ENCODE measurements around the gene MYO1F.
A peak's percentile ranks its signal among the peaks of the same experiment; 100 is the strongest.
"Not testable (repeated sequence)": the region's sequence is repeated elsewhere in the genome, so short reads cannot be mapped to it uniquely, and the experiment has no call there.

The MYO1F gene

GRCh38 chr19:8517551-8518442 lies 59.4 kb downstream of the MYO1F start:
- Histone ChIP-seq H3K4me3 (ENCODE audit: low read length in 2 of 2) (no peak overlapping the region), H3K27me3 (ENCODE audit: control insufficient read depth in 1 of 2, insufficient read depth in 2 of 2, low read length in 2 of 2) (no peaks in the 10 kb centered on the region), H3K9me3 (ENCODE audit: control insufficient read depth in 2 of 2, low read length in 2 of 2) (no peaks in the 10 kb centered on the region), H3K27ac (ENCODE audit: low read length) (no peak overlapping the region), H3K9ac (ENCODE audit: low read length in 2 of 2) (no peak overlapping the region), H3K4me1 (ENCODE audit: control insufficient read depth, insufficient read depth, low read length) (peaks cover 8% of the 10 kb centered on the region), H3K36me3 (ENCODE audit: control insufficient read depth in 2 of 2, insufficient read depth in 2 of 2, low read length in 2 of 2) (no peaks in the 10 kb centered on the region)

DNA sequence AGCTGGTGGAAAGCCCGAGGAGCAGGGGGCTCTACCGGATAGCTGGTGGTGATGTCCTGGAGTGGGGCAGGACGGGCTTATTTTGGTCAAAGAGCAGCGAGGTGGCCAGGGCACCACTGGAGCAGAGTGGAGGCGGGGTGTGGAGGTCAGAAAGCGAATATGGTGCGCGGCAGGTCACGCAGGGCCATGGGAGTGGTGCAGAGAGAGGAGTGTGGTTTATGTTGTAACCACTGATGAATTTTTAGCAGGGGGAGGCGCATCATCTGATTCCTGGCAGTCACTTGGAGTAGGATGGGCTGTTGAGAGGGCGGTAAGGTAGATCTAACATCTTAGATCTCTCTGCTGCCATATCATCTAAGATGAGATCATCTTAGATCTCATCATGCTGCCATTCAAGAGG lies 61.9 kb downstream of the MYO1F start:
- Histone ChIP-seq H3K9ac (ENCODE audit: low read length in 2 of 2) (no peak overlapping the region), H3K27ac (ENCODE audit: low read length) (no peak overlapping the region), H3K36me3 (ENCODE audit: control insufficient read depth in 2 of 2, insufficient read depth in 2 of 2, low read length in 2 of 2) (no peaks in the 10 kb centered on the region), H3K4me1 (ENCODE audit: control insufficient read depth, insufficient read depth, low read length) (peaks cover 15% of the 10 kb centered on the region), H3K4me3 (ENCODE audit: low read length in 2 of 2) (no peak overlapping the region), H3K9me3 (ENCODE audit: control insufficient read depth in 2 of 2, low read length in 2 of 2) (no peaks in the 10 kb centered on the region), H3K27me3 (ENCODE audit: control insufficient read depth in 1 of 2, insufficient read depth in 2 of 2, low read length in 2 of 2) (no peaks in the 10 kb centered on the region)

DNA sequence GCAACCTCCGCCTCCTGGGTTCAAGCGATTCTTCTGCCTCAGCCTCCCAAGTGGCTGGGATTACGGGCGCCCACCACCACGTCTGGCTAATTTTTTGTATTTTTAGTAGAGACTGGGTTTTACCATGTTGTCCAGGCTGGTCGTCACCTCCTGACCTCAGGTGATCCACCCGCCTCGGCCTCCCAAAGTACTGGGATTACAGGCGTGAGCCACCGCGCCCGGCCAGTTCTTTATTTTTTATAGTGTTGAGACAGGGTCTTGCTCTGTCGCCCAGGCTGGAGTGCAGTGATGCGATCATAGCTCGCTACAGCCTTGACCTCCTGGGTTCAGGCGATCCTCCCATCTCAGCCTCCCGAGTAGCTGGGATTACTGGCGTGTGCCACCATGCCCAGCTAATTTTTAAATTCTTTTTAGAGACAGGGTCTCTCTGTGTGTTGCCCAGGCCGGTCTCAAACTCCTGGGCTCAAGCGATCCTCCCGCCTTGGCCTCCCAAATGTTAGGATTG lies 62.7 kb downstream of the MYO1F start:
- Histone ChIP-seq H3K4me1 (ENCODE audit: control insufficient read depth, insufficient read depth, low read length) (peaks cover 15% of the 10 kb centered on the region), H3K4me3 (ENCODE audit: low read length in 2 of 2) (peak overlapping the region; percentile 75 to 84), H3K27ac (ENCODE audit: low read length) (peak overlapping the region; percentile 91), H3K9ac (ENCODE audit: low read length in 2 of 2) (peak overlapping the region; percentile 83 to 92)
- not testable (repeated sequence) for H3K27me3 ChIP-seq (ENCODE audit: control insufficient read depth in 1 of 2, insufficient read depth in 2 of 2, low read length in 2 of 2); H3K9me3 ChIP-seq (ENCODE audit: control insufficient read depth in 2 of 2, low read length in 2 of 2); H3K36me3 ChIP-seq (ENCODE audit: control insufficient read depth in 2 of 2, insufficient read depth in 2 of 2, low read length in 2 of 2)

GRCh38 chr19:8513687-8514504 lies 63.3 kb downstream of the MYO1F start, which contains the start of gene ZNF414:
Gene ZNF414, minus strand, starts transcription at chr19:8514167. Its CDS starts 121 bp downstream, at chr19:8514046.
- no peaks in the 10 kb centered on the region for H3K27me3 ChIP-seq (ENCODE audit: control insufficient read depth in 1 of 2, insufficient read depth in 2 of 2, low read length in 2 of 2)
- H3K4me3 ChIP-seq (ENCODE audit: low read length in 2 of 2) = peak within 1 kb of the TSS; percentile 75 to 84
- peak within 1 kb of the TSS; percentile 83 to 92 for H3K9ac ChIP-seq (ENCODE audit: low read length in 2 of 2)
- no peaks in the 10 kb centered on the region for H3K9me3 ChIP-seq (ENCODE audit: control insufficient read depth in 2 of 2, low read length in 2 of 2)
- H3K27ac ChIP-seq (ENCODE audit: low read length) = peak within 1 kb of the TSS; percentile 91
- peaks cover 15% of the 10 kb centered on the region for H3K4me1 ChIP-seq (ENCODE audit: control insufficient read depth, insufficient read depth, low read length)
- no peaks in the 10 kb centered on the region for H3K36me3 ChIP-seq (ENCODE audit: control insufficient read depth in 2 of 2, insufficient read depth in 2 of 2, low read length in 2 of 2)

DNA sequence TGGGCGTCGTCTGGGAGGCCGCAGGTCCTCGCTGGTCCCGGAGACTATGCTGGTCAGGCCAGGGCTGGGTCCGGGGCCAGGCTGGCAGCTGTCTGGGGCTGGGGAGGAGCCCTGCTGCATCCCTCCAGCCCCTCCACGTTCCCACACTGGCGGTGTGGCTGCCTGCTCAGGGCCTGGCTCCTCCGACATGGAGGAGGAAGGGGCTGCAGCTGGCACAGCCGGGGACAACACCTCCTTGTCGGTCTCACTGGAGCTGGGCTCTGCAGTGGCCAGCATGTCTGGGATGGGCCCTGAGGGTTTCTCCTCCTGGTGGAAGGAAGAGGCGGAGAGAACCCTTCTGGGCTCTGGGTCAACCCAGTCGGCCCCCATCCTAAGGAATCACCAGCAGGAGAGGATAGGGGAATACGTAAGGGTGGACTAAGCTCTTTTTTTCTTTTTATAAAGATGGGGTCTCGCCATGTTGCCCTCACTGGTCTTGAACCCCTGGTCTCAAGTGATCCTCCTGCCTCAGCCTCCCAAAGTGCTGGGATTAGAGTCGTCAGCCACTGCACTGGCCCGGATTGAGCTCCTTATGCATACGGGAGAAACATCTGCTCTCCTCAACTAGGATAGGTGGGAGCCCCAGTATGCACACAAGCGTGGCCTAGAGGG lies 64.1 kb downstream of the MYO1F start:
- Histone ChIP-seq H3K9ac (ENCODE audit: low read length in 2 of 2) (peak overlapping the region; percentile 83 to 92), H3K27ac (ENCODE audit: low read length) (peak overlapping the region; percentile 91), H3K27me3 (ENCODE audit: control insufficient read depth in 1 of 2, insufficient read depth in 2 of 2, low read length in 2 of 2) (no peaks in the 10 kb centered on the region), H3K4me3 (ENCODE audit: low read length in 2 of 2) (peak overlapping the region; percentile 75 to 84), H3K9me3 (ENCODE audit: control insufficient read depth in 2 of 2, low read length in 2 of 2) (no peaks in the 10 kb centered on the region), H3K4me1 (ENCODE audit: control insufficient read depth, insufficient read depth, low read length) (peaks cover 15% of the 10 kb centered on the region), H3K36me3 (ENCODE audit: control insufficient read depth in 2 of 2, insufficient read depth in 2 of 2, low read length in 2 of 2) (no peaks in the 10 kb centered on the region)

DNA sequence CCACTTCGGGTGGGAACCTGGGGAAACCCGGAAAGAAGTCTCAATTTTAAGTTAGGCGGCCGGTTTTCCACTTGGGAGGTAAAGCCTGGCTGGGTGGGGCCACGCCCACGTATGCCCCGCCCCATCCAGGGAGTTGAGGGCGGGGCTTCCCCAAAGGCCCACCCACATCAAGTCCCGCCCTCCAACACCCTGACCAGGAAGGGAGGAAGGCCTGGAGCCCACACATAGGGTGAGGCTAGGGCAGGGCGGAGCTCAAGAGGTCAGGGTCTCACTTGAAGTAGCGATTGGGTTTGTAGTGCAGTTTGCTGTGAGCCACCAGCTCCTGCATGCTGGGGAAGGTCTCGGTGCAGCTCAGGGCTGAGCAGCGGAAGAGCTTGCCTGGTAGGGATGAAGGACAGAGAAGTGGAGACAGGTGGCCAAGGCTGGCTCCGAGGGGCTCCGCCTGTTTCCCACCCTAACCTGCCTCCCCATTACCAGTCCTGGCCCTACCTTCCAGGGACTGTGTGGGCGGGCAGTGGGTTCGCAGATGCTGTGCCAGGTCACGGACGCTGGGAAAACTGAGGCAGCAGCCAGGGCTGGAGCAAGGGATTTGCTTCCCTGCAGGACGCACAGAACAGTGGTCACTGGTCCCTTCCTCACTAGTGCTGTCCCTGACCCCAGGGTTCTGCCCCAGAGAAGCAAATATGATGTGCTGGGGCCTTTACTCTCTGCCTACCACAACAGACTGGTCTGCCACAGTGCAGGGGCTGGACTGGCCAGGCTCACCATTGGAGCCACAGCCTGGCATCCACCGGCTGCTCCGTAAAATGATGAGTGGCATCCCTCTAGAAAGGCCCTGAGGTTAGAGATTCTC lies 64.9 kb downstream of the MYO1F start:
- Histone ChIP-seq H3K27ac (ENCODE audit: low read length) (no peak overlapping the region), H3K36me3 (ENCODE audit: control insufficient read depth in 2 of 2, insufficient read depth in 2 of 2, low read length in 2 of 2) (no peaks in the 10 kb centered on the region), H3K9me3 (ENCODE audit: control insufficient read depth in 2 of 2, low read length in 2 of 2) (no peaks in the 10 kb centered on the region), H3K4me1 (ENCODE audit: control insufficient read depth, insufficient read depth, low read length) (peaks cover 15% of the 10 kb centered on the region), H3K9ac (ENCODE audit: low read length in 2 of 2) (no peak overlapping the region), H3K4me3 (ENCODE audit: low read length in 2 of 2) (no peak overlapping the region), H3K27me3 (ENCODE audit: control insufficient read depth in 1 of 2, insufficient read depth in 2 of 2, low read length in 2 of 2) (no peaks in the 10 kb centered on the region)

DNA sequence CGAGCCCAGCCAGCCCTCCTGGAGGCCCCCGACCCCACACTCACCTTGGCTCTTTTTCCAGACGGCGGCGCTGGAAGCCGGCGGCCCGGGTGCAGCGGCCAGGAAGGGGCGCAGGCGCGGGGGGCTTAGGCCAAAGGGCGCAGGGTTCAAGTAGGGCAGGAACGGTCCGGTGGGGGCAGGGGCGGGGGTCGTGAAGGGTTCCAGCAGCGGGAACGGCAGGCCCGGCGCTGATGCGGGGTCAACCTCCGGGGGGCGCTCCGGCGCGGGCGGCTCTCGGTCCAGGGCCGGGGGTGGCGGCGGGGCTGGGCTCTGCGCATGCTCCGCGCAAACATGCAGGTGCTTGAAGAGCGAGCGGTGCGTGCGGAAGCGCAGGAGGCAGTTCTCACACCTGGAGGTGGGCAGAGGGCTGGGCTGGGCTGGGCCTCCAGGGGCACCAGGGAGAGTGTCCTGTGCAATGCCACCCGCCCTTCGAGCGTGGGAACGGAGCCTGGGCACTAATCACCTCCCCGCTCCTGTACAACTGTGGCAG lies 65.6 kb downstream of the MYO1F start:
- Histone ChIP-seq H3K9me3 (ENCODE audit: control insufficient read depth in 2 of 2, low read length in 2 of 2) (no peaks in the 10 kb centered on the region), H3K27me3 (ENCODE audit: control insufficient read depth in 1 of 2, insufficient read depth in 2 of 2, low read length in 2 of 2) (no peaks in the 10 kb centered on the region), H3K36me3 (ENCODE audit: control insufficient read depth in 2 of 2, insufficient read depth in 2 of 2, low read length in 2 of 2) (no peaks in the 10 kb centered on the region), H3K4me1 (ENCODE audit: control insufficient read depth, insufficient read depth, low read length) (peaks cover 16% of the 10 kb centered on the region), H3K4me3 (ENCODE audit: low read length in 2 of 2) (no peak overlapping the region), H3K27ac (ENCODE audit: low read length) (no peak overlapping the region), H3K9ac (ENCODE audit: low read length in 2 of 2) (no peak overlapping the region)

DNA sequence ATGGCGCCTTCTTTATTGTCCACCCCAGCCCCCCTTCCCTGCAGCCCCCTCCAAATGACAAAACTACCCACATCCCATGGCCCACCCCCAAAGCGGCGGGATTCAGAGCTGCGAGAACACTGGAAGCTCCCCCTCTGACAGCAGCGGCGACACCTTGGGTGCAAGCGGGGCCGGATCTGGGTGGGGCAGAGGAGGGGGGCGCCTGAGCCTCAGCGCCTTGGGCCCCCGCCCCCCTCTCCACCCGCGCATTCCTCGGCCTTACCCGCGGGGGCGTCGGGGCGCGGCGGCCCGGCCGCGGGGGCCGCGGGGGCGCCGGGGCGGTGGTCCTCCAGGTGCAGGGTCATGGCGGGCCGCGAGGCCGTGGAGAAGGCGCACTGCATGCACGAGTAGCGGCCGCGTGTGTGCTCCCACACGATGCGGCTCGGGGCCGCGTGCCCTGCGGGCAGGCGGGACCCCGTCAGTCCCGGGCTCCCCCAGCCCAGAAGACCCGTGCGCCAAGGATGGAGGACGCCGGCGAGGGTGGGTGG lies 66.6 kb downstream of the MYO1F start:
- Histone ChIP-seq H3K4me1 (ENCODE audit: control insufficient read depth, insufficient read depth, low read length) (peaks cover 25% of the 10 kb centered on the region), H3K27me3 (ENCODE audit: control insufficient read depth in 1 of 2, insufficient read depth in 2 of 2, low read length in 2 of 2) (no peaks in the 10 kb centered on the region), H3K27ac (ENCODE audit: low read length) (no peak overlapping the region), H3K9ac (ENCODE audit: low read length in 2 of 2) (no peak overlapping the region), H3K36me3 (ENCODE audit: control insufficient read depth in 2 of 2, insufficient read depth in 2 of 2, low read length in 2 of 2) (no peaks in the 10 kb centered on the region), H3K4me3 (ENCODE audit: low read length in 2 of 2) (no peak overlapping the region), H3K9me3 (ENCODE audit: control insufficient read depth in 2 of 2, low read length in 2 of 2) (no peaks in the 10 kb centered on the region)

GRCh38 chr19:8506402-8506957 lies 70.8 kb downstream of the MYO1F start:
- peak overlapping the region in 1 of 2 donors; percentile 53 for H3K9ac ChIP-seq (ENCODE audit: low read length in 2 of 2)
- no peaks in the 10 kb centered on the region for H3K27me3 ChIP-seq (ENCODE audit: control insufficient read depth in 1 of 2, insufficient read depth in 2 of 2, low read length in 2 of 2)
- H3K9me3 ChIP-seq (ENCODE audit: control insufficient read depth in 2 of 2, low read length in 2 of 2) = no peaks in the 10 kb centered on the region
- H3K27ac ChIP-seq (ENCODE audit: low read length) = peak overlapping the region; percentile 31
- no peaks in the 10 kb centered on the region for H3K36me3 ChIP-seq (ENCODE audit: control insufficient read depth in 2 of 2, insufficient read depth in 2 of 2, low read length in 2 of 2)
- peak overlapping the region; percentile 60 to 77 for H3K4me3 ChIP-seq (ENCODE audit: low read length in 2 of 2)
- peaks cover 14% of the 10 kb centered on the region for H3K4me1 ChIP-seq (ENCODE audit: control insufficient read depth, insufficient read depth, low read length)
